Skin of body (tissue), 2 donors: Measurements from ENCODE around the gene UBXN11. TPM values are rescaled to one million over a fixed set of nuclear protein-coding genes. Genes with fewer than 3 reads are reported as not detected.
A peak's percentile ranks its signal among the peaks of the same experiment; 100 is the strongest.

Experiments used
- DNase-seq: peaks from one replicate; lab custom pipeline; 2025; lab: John Stamatoyannopoulos, UW
- total RNA-seq: library from RNA; depleted of rRNA; stranded (reverse); fragments of >200 nt; gene quantifications from one replicate; pipeline ENCODE4 v1.2.3, GENCODE V29; 2014

Gene UBXN11
- total RNA-seq, 1 donor from 2014 or later = 8.2 TPM

DNA sequence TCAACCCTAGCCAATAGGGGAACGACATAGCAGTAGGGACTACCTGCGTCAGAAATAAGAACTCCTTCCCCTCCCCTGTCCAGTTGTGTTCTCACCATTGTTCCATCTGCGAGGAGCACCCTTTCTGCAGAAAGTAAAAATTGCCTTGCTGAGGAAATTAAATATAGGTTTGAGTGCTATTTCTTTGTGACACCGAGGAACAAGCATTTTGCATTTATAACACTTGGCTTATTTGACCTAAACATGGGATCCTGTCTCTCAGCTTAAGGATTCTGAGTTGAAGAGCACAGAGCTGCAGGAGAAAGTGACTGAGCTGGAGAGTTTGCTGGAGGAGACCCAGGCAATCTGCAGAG, 37.3 kb downstream of the UBXN11 start:
- no peak for DNase-seq

DNA sequence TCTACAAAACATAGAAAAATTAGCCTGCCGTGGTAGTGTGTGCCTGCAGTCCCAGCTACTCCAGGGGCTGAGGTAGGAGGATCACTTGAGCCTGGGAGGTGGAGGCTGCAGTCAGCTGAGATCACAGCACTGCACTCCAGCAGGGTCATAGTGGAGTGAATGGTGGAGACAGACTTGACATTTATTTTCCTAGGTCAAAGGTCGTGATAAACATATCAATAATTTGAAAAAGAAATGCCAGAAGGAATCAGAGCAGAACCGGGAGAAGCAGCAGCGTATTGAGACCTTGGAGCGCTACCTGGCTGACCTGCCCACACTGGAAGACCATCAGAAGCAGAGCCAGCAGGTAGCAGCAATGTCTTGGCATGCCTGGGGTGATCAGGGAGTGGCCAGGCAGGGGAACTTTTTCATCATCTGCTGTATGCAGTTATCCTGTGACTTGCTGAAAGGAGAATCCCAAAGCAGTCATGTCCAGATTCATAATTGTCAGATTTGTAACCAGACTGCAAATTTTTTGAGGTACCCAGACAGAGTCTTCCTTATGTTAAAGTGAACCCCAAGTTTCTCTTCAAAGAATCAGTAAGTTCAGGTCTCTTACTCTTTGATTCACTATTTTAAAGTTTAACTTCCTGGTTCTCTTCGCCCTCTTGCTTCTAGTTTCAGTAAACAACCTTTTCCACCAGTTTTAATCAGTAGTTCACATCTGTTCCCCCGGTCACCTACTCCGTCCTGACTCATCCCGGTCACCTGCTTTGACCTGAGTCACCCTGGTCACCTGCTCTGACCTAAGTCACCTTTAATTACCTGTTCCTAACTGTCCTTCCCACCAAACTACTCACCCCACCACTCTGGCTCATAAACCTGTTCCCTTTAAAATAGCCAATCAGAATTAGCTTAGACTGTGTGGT, 37.9 kb downstream of the UBXN11 start:
- DNase-seq = no peak

DNA sequence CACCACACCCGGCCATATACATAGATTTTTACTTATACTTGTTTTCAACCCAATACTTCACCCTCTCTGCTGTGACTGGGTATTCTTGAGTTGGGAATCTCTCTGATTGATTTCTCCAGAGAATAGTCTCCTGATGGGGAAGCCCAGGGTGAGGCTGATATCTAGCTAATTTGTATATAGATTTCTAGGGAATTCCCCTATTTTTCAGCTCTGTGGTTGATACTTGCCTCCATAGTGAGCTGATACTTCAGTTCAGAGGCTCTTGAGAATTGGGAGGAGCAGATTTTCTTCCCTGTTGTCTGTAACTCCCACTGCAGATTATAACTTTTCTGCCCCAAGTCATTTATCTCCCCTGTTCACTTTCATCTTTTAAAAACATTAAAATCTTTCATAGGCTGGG, 41.0 kb downstream of the UBXN11 start:
- DNase-seq = no peak

DNA sequence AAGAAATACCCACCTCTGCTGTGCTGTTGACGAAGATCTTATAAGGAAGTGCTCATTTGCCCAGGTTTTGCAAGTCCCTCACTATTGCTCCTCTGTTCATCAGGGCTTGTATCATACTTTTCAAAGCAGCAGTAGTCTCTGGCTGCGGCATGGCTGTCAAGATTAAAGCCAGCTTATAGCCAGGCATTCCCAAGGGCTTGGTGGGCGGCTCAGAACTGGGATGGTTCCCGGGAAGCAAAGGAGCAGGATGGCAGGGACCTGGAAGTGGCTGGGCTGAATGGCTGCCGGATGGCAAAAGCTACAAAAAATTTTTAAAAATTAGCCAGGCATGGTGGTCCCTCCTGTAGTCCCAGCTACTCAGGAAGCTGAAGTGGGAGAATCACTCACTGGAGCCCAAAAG, 43.2 kb downstream of the UBXN11 start:
- DNase-seq = no peak

DNA sequence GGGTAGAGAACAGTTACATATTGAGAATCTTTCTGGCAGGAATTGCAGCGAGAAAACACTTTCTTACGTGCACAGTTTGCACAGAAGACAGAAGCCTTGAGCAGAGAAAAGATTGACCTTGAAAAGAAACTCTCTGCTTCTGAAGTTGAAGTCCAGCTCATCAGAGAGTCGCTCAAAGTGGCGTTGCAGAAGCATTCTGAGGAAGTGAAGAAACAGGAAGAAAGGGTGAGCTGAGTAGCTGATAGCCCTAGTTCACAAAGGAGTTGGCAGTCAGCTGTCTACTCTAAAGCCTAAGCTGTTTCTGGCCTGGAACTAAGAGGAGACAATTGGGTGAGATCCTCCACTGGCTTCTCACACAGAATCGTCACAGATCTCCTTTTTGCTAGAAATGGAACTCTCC, 46.9 kb downstream of the UBXN11 start:
- DNase-seq = no peak

DNA sequence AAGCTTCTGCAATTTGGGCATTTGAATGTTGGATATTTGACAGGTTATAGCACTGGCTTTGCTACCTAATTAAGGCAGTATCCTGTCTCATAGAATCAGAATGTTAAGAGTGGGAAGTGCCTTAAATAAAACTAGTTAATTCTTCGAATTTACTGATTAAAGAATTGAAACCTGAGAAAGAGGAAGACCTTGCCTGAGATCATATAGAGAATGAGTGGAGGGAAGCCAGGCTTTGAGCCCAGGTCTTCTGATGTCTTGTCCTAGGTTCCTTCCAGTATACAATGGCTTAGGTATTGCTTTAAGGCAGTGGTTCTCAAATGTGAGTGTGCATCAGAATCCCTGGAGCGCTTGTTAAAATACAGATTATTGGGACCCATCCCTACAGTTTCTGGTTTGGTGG, 47.4 kb downstream of the UBXN11 start:
- no peak for DNase-seq

DNA sequence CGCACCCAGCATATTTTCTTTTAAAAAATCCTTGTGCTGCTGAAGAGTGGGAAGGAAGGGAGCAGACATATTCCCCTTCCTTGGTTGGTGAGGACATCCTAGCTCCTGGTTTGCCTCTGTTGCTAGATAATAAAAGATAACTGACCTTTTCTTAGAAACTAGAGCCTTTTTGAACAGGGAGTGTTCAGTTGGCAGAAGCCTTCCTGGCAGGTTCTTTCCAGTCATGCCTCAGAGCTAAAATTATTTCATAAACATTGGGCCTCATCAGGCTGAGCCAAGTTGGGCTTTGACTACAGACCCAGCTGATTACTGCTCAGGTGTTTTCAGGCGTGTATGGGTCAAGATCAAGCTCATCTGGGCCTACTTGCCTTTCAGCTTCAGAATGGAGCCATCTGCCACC, 49.2 kb downstream of the UBXN11 start:
- no peak for DNase-seq

DNA sequence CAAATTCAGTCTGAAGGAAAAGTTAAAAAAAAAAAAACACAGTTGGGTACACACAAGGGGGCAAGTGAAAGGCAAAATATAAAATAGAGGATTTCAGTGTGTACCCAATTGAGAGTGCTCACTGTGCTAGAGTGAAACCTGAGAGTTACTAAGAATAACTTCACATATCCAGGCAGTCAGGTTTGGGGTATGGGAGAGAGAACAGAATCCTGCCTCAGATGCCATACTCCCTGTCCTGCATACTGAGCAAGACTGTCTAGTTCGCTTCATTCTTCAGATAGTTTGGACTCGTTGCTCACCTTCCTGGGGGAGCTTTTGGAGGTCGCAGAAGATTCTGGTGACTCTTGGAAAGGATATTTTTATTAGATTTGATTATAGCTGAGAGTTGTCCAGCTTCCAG, 52.0 kb downstream of the UBXN11 start:
- no peak for DNase-seq

DNA sequence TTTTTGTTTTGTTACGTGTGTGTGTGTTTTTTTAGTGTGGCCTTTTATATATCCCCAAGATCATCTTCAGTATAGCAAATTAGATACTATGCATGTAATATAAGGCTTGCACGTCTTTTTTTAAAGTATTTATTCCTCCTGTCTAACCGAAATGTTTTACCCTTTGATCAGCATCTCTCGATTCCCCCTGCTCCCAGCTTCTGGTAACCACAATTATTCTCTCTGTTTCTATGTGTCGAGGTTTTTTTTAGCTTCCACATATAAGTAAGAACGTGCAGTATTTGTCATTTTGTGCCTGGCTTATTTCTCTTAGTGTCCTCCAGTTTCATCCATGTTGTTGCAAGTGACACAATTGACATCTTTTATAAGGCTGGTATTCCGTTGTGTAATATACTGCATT, 53.7 kb downstream of the UBXN11 start:
- DNase-seq = no peak

DNA sequence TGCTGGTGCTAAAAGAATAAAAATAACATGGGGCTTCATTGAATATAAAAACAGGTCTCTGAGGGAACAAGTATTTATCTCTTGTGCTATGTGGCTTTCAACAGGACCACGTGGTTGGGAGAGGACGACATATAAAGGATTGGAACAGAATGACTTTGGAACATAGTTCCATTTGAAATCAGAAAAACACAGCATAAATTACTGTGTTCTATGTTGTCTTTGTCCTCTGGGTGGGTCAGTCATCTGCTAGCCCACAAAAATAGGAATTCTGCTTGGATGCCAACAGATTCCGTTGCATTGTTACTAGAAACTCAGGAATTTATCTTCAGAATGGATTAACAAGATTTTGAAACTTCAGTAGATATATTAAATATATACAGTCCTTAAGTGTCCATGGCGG, 66.5 kb downstream of the UBXN11 start:
- no peak for DNase-seq

DNA sequence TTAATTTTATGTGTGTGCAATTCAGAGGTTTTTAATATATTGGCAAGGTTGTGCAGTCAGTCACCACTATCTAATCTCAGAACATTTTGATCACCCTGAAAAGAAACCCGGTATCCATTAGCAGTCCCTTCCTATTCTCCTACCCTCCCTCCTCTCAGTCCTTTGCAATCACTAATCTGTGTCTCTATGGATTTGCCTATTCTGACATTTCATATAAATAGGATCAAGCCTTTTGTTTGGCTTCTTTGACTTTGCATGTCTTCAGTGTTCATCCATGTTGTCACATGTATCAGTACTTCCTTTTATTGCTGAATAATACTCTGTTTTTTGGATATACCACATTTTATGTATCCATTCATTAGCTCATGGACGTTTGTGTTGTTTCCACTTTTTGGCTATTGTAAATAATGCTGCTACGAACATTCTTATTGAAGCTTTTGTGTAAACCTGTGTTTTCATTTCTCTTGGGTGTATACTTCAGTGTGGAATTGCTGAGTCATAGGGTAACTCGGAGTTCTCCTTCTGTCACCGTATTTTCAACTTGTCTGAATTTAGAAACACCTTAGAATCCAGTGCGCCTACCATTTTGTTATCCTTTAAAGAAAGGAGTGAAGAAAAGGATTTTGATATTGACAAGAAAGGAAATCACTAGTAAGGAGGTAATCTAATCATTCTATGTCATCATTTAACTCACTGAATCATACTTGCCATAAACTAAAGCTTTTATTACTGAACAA, 69.0 kb downstream of the UBXN11 start:
- no peak for DNase-seq

DNA sequence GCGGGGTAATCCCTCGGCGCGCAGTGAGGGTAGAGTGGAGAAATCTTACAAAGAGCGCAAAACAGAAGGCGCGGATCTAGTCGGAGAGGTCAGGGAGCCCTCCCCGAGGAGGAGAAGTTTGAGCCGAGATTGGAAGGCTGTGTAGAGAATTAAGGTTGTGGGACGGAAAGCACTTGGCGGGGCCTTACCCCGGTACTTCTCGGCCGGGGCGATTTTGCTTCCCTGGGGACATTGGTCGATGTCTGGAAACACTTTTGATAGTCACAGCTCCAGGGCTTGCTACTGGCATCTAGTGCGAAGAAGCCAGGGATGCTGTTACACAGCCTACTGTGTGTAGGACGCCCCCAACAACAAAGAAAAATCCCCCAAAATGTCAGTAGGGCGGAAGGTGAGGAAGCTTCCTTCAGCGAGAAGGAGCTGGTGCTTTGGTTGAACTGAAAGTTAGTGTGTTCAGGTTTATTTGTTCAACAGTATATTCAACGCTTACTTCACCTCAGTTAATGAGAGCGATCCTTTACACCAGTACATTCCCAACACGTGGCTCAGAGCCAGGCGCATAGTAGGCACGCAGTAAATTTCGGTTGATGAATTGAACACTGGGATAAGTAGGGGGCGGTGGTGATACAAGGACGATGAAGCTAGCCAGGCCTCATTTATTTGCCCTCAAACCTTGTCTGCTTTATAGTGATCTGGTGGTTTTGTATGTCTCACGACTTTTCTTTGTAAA, 71.6 kb downstream of the UBXN11 start:
- DNase-seq = no peak

DNA sequence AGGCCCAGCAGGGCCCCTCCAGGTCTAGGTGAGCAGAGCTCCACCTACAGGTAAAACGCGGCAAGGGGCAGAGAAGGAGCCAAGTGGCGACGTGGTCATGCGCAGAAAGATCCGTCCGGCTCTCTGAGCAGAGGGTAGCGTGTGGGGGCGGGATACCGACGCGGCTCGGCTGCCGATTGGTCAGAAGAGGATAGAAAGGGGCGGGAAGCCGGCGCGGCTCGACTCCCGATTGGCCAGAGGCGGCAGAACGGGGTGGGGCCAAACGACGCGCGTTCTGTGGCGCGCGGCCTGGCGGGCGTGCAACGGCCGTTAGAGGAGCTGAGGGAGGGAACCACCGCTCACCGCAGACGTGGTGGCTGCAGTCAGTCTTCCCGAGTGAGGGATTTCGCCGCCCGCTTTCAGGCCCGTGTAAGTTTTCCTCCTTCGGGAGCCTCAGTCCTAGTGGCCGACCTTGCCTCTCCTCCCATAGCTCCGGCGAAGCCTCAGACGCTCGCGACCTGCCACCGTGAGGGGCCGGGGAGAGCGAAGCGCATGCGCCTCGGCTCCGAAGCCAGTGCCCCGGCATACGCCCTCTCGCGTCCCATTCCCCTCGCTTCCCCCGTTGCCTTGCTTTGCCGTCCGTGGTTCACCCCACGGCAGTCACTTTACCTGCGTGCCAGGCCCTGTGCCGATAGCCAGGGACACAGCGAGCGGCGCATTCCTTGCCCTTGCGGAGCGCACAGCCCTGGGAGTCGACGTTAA, 72.4 kb downstream of the UBXN11 start, which contains the start of gene CEP85:
Gene CEP85 (plus strand): TSS at position 298 of the 741 bp plus-strand sequence. CDS start 5,584 bp downstream, outside the sequence.
- peak; percentile 96 for DNase-seq

Other genes starting within 250 kb of the UBXN11 start
- 4.7 TPM for gene TRIM63, start 239.0 kb downstream of the UBXN11 start, total RNA-seq
- 11.3 TPM for gene PDIK1L, start 194.8 kb downstream of the UBXN11 start, total RNA-seq
- 0.30 TPM for gene FAM110D, start 147.6 kb downstream of the UBXN11 start, total RNA-seq
- gene C1orf232, start 137.7 kb downstream of the UBXN11 start, total RNA-seq = not detected
- 10.0 TPM for gene ZNF593, start 136.7 kb downstream of the UBXN11 start, total RNA-seq
- not detected for gene ZNF593OS, start 134.8 kb downstream of the UBXN11 start, total RNA-seq
- gene CNKSR1, start 129.1 kb downstream of the UBXN11 start, total RNA-seq = 6.9 TPM
- gene CATSPER4, start 116.0 kb downstream of the UBXN11 start, total RNA-seq = not detected
- 15.1 TPM for gene CEP85, start 72.4 kb downstream of the UBXN11 start, total RNA-seq
- gene SH3BGRL3, start 26.6 kb downstream of the UBXN11 start, total RNA-seq = 16.0 TPM
- 2.8 TPM for gene CD52, start 11.3 kb upstream of the UBXN11 start, total RNA-seq
- gene CRYBG2, start 47.5 kb upstream of the UBXN11 start, total RNA-seq = 15.4 TPM
- gene ZNF683, start 66.1 kb upstream of the UBXN11 start, total RNA-seq = not detected
- gene LIN28A, start 104.2 kb upstream of the UBXN11 start, total RNA-seq = not detected
- gene DHDDS, start 125.7 kb upstream of the UBXN11 start, total RNA-seq = 25.0 TPM
- gene HMGN2, start 165.8 kb upstream of the UBXN11 start, total RNA-seq = 412 TPM
- 15.7 TPM for gene RPS6KA1, start 223.1 kb upstream of the UBXN11 start, total RNA-seq